ENCODE data around the gene ARL10. TPM values are rescaled to one million over a fixed set of nuclear protein-coding genes. Genes with fewer than 3 reads are reported as not detected.
A peak's percentile ranks its signal among the peaks of the same experiment; 100 is the strongest.

The ARL10 gene
- polyA plus RNA-seq, 4 donors = under 0.01 to 2.4 (median 0.97) TPM; not detected in 1

DNA sequence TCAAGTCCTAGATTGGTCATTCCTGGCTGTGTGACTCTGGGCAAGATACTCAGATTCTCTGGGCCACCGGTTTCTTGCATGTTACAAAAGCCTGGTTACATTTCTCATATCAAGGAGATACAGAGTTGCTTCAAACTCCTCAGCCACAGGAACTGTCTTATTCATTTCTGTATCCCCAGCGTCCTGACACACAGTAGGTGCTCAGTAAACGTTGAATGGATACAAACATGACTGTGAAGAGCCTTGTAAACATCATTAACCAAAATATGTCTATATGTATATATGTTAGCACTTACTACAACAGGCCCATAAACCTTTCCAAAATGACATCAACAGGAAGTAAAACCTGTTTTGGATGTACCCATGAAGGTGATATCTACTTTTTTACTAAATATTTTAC, 49.4 kb downstream of the ARL10 start:
- FAIRE-seq (no peak), DNase-seq (no peak)
- H3K27ac ChIP-seq (ENCODE audit: low read depth in 1 of 3, low read length in 2 of 3) = no peak overlapping the region
- H3K9me3 ChIP-seq (ENCODE audit: control insufficient read depth in 2 of 2, insufficient read depth in 1 of 2, low read depth in 1 of 2, low read length in 1 of 2) = peaks cover 0 to 3% of the 10 kb centered on the region in 2 donors
- peaks cover 0 to 42% (median 2%) of the 10 kb centered on the region in 3 donors for H3K36me3 ChIP-seq (ENCODE audit: control insufficient read depth in 3 of 3, insufficient read depth in 2 of 3, low read depth in 1 of 3, low read length in 3 of 3)
- 50 to 60% (median 55%) methylated on average over 3 of the region's 3 CpGs for WGBS, 3 donors
- H3K4me1 ChIP-seq (ENCODE audit: control insufficient read depth in 3 of 3, insufficient read depth in 2 of 3, low read depth in 1 of 3, low read length in 2 of 3) = peaks cover 7 to 20% (median 8%) of the 10 kb centered on the region in 3 donors
- H3K4me3 ChIP-seq (ENCODE audit: low read depth in 1 of 3, low read length in 3 of 3) = peak overlapping the region in 2 of 3 donors; percentile 72 to 91
- H3K27me3 ChIP-seq (ENCODE audit: control insufficient read depth in 3 of 3, insufficient read depth in 3 of 3, low read length in 3 of 3) = no peaks in the 10 kb centered on the region

DNA sequence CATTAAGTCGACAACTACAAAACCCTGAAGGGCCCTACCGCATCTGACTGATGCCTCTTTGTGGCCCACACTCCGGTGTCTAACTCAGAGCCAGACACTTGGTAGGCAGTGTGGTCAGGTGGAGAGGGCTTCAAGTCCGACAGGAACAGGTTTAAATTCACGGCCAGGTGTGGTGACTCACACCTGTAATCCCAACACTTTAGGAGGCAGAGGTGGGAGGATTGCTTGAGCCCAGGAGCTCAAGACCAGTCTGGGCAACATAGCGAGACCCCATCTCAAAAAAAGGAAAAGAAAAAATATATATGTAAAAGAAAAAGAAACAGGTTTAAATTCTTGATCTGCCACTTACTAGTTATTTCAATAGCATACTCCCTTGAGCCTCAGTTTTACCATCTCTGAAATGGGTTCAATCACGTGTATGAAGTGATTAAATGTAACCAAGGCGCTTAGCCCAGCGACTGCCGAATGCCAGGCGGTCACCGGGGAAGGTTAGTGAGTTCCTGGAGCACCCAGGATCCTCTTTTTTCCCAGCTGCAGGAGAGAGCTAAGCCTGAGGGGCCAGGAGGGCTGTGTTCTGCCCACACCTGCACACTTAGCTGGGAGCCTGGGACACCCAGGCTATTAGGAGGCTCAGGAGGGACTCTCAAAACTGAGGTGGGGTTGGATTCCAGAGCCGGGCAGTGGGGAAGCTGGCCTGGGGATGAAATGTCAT, 50.1 kb downstream of the ARL10 start:
- Histone ChIP-seq H3K27me3 (ENCODE audit: control insufficient read depth in 3 of 3, insufficient read depth in 3 of 3, low read length in 3 of 3) (no peaks in the 10 kb centered on the region), H3K27ac (ENCODE audit: low read depth in 1 of 3, low read length in 2 of 3) (peak overlapping the region; percentile 84 to 93 (median 92)), H3K4me3 (ENCODE audit: low read depth in 1 of 3, low read length in 3 of 3) (peak overlapping the region; percentile 72 to 91 (median 76)), H3K36me3 (ENCODE audit: control insufficient read depth in 3 of 3, insufficient read depth in 2 of 3, low read depth in 1 of 3, low read length in 3 of 3) (peaks cover 0 to 38% (median 0%) of the 10 kb centered on the region in 3 donors), H3K4me1 (ENCODE audit: control insufficient read depth in 3 of 3, insufficient read depth in 2 of 3, low read depth in 1 of 3, low read length in 2 of 3) (peaks cover 7 to 20% (median 8%) of the 10 kb centered on the region in 3 donors), H3K9me3 (ENCODE audit: control insufficient read depth in 2 of 2, insufficient read depth in 1 of 2, low read depth in 1 of 2, low read length in 1 of 2) (peaks cover 0 to 7% of the 10 kb centered on the region in 2 donors)
- DNase-seq (peak in 1 of 2 donors; percentile 48), FAIRE-seq (no peak)
- WGBS, 3 donors = 37 to 65% (median 46%) methylated on average over 13 of the region's 13 CpGs

DNA sequence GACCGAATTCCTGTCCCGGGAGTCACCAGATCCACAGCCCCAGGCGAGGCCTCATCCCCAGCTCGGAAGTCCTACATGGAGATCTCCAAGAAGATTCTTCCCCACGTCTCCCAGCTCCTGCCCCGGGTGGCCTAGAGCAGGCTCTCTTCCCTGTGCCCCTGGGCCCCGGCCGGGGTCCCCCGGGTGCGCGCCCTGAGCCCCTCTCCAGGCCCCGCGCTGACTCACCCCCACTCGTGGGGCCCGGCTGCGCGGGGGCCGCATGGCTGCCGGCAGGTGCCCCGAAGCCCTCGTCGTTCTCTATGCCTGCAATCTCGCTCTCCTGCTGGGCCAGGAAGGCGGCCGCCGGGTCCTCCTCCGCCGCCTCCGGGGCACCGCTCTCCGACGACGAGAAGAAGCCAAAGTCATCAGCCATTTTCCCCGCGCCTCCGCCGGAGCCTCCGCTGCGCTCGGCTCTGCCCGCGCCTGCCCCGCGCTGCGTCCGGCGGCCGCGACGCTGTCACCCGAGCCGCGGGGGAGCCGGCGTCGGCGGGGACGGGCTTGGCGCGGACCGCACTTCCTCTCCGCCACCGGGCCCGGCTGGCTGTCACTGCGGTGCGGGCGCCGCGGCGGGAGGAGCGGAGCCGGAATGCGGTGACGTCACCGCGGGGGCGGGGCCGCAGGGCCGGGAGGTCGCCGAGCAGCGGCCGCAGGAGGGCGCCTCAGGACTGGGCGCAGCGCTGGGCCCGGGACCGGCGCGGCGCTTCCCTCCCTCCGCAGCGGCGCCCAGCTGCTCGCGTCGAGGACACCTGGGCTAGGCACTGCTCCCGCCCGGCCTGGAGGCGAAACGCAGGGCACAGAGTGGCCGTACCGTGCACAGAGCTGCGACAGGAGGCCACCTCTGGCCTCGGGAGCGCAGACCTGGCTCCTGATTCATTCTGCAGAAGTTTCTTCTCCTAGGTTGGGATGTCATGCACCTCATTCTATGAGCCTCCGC, 51.0 kb downstream of the ARL10 start, which contains the start of gene CLTB:
TSS of gene CLTB (minus strand) at position 588 of the 973 bp plus-strand sequence. CDS start at position 412, 176 bp downstream.
- FAIRE-seq (no peak), DNase-seq (peak; percentile 91 to 96)
- H3K27me3 ChIP-seq (ENCODE audit: control insufficient read depth in 3 of 3, insufficient read depth in 3 of 3, low read length in 3 of 3) = no peaks in the 10 kb centered on the region
- peaks cover 4 to 20% (median 8%) of the 10 kb centered on the region in 3 donors for H3K4me1 ChIP-seq (ENCODE audit: control insufficient read depth in 3 of 3, insufficient read depth in 2 of 3, low read depth in 1 of 3, low read length in 2 of 3)
- WGBS, 3 donors = 1 to 3% (median 1%) methylated on average over 40 to 107 of the region's 107 CpGs
- H3K9me3 ChIP-seq (ENCODE audit: control insufficient read depth in 2 of 2, insufficient read depth in 1 of 2, low read depth in 1 of 2, low read length in 1 of 2) = peaks cover 0 to 15% of the 10 kb centered on the region in 2 donors
- peak within 1 kb of the TSS; percentile 72 to 91 (median 76) for H3K4me3 ChIP-seq (ENCODE audit: low read depth in 1 of 3, low read length in 3 of 3)
- peaks cover 0 to 29% (median 0%) of the 10 kb centered on the region in 3 donors for H3K36me3 ChIP-seq (ENCODE audit: control insufficient read depth in 3 of 3, insufficient read depth in 2 of 3, low read depth in 1 of 3, low read length in 3 of 3)
- peak within 1 kb of the TSS; percentile 92 to 93 (median 92) for H3K27ac ChIP-seq (ENCODE audit: low read depth in 1 of 3, low read length in 2 of 3)

DNA sequence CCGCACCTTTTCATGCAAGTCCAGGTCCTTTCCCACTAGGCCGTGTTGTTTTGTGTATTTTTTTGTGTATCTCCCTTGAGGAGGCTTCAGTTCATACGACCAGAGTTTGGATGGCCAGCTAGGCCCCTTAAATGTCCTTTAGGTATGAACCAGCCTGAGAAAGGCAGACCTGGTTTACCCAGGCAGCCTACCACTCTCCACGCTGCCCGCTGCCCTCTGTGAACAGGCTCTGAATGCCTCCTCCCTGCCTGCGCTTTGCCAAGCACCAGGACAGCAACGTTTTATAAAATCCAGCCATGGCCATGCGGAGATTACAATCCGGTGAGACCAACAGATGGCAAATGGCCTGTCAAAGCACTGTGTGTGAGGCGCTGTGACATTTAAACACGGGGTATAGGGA, 51.7 kb downstream of the ARL10 start:
- H3K4me3 ChIP-seq (ENCODE audit: low read depth in 1 of 3, low read length in 3 of 3) = no peak overlapping the region
- peak overlapping the region; percentile 50 to 92 (median 79) for H3K27ac ChIP-seq (ENCODE audit: low read depth in 1 of 3, low read length in 2 of 3)
- H3K27me3 ChIP-seq (ENCODE audit: control insufficient read depth in 3 of 3, insufficient read depth in 3 of 3, low read length in 3 of 3) = no peaks in the 10 kb centered on the region
- DNase-seq = no peak
- H3K36me3 ChIP-seq (ENCODE audit: control insufficient read depth in 3 of 3, insufficient read depth in 2 of 3, low read depth in 1 of 3, low read length in 3 of 3) = peaks cover 0 to 25% (median 0%) of the 10 kb centered on the region in 3 donors
- H3K9me3 ChIP-seq (ENCODE audit: control insufficient read depth in 2 of 2, insufficient read depth in 1 of 2, low read depth in 1 of 2, low read length in 1 of 2) = peaks cover 0 to 21% of the 10 kb centered on the region in 2 donors
- peaks cover 3 to 20% (median 8%) of the 10 kb centered on the region in 3 donors for H3K4me1 ChIP-seq (ENCODE audit: control insufficient read depth in 3 of 3, insufficient read depth in 2 of 3, low read depth in 1 of 3, low read length in 2 of 3)
- WGBS, 3 donors = 80 to 88% (median 86%) methylated on average over 11 of the region's 11 CpGs
- FAIRE-seq = no peak

DNA sequence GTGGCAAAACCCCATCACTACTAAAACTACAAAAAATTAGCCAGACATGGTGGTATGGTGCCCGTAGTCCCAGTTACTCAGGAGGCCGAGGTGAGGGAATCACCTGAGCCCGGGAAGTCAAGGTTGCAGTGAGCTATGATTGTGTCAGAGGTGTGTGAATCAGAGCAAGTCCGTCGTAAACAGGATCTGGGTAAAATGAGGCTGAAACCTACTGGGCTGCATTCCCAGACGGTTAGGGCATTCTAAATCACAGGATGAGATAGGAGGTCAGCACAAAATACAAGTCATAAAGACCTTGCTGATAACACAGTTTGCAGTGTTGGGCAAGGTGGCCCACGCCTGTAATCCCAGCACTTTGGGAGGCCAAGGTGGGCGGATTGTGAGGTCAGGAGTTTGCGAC, 53.0 kb downstream of the ARL10 start:
- peaks cover 0 to 13% (median 0%) of the 10 kb centered on the region in 3 donors for H3K36me3 ChIP-seq (ENCODE audit: control insufficient read depth in 3 of 3, insufficient read depth in 2 of 3, low read depth in 1 of 3, low read length in 3 of 3)
- WGBS, 3 donors = 25 to 70% (median 32%) methylated on average over 9 of the region's 9 CpGs
- no peak for FAIRE-seq
- DNase-seq = peak; percentile 76 to 91
- H3K4me3 ChIP-seq (ENCODE audit: low read depth in 1 of 3, low read length in 3 of 3) = no peak overlapping the region
- H3K27ac ChIP-seq (ENCODE audit: low read depth in 1 of 3, low read length in 2 of 3) = peak overlapping the region in 1 of 3 donors; percentile 92
- H3K4me1 ChIP-seq (ENCODE audit: control insufficient read depth in 3 of 3, insufficient read depth in 2 of 3, low read depth in 1 of 3, low read length in 2 of 3) = peaks cover 3 to 20% (median 6%) of the 10 kb centered on the region in 3 donors
- peaks cover 0 to 22% of the 10 kb centered on the region in 2 donors for H3K9me3 ChIP-seq (ENCODE audit: control insufficient read depth in 2 of 2, insufficient read depth in 1 of 2, low read depth in 1 of 2, low read length in 1 of 2)
- H3K27me3 ChIP-seq (ENCODE audit: control insufficient read depth in 3 of 3, insufficient read depth in 3 of 3, low read length in 3 of 3) = no peaks in the 10 kb centered on the region

DNA sequence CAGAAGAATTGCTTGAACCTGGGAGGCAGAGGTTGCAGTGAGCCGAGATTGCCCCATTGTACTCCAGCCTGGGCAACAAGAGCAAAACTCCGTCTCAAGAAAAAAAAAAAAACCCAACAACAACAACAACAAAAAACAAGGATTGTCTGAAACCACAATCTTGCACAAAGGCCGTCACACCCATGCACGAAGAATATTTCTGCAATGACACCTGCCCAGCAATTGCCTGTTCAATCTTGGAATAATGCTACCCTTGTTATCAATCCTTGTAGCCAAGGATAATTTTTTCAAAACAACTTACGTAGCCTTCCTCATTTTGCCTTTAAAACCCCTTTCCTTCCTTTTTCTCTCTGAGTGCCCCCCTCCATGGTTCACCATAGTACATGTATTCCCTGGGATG, 54.8 kb downstream of the ARL10 start:
- Histone ChIP-seq H3K36me3 (ENCODE audit: control insufficient read depth in 3 of 3, insufficient read depth in 2 of 3, low read depth in 1 of 3, low read length in 3 of 3) (no peaks in the 10 kb centered on the region), H3K4me3 (ENCODE audit: low read depth in 1 of 3, low read length in 3 of 3) (no peak overlapping the region), H3K9me3 (ENCODE audit: control insufficient read depth in 2 of 2, insufficient read depth in 1 of 2, low read depth in 1 of 2, low read length in 1 of 2) (peaks cover 0 to 22% of the 10 kb centered on the region in 2 donors), H3K4me1 (ENCODE audit: control insufficient read depth in 3 of 3, insufficient read depth in 2 of 3, low read depth in 1 of 3, low read length in 2 of 3) (peaks cover 3 to 31% (median 4%) of the 10 kb centered on the region in 3 donors), H3K27me3 (ENCODE audit: control insufficient read depth in 3 of 3, insufficient read depth in 3 of 3, low read length in 3 of 3) (no peaks in the 10 kb centered on the region), H3K27ac (ENCODE audit: low read depth in 1 of 3, low read length in 2 of 3) (no peak overlapping the region)
- WGBS, 3 donors = 84 to 92% (median 87%) methylated on average over 5 of the region's 5 CpGs
- DNase-seq (no peak), FAIRE-seq (no peak)

DNA sequence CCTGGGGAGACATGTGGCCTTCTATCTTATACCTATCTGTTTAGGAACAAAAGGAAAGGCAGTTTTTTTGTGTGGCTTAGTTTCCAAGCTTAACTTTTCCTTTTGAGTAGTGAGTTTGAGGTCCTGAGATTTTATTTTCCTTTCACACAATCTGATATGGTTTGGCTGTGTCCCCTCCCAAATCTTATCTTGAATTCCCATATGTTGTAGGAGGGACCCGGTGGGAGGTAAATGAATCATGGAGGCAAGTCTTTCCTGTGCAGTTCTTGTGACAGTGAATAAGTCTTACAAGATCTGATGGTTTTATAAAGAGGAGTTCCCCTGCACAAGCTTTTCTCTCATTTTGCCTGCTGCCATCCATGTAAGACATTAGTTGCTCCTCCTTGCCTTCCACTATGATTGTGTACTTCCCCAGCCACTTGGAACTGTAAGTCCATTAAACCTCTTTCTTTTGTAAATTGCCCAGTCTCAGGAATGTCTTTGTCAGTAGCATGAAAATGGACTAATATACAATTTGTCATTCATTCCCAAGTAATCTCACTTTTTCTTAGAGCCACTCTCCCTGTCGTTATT, 55.8 kb downstream of the ARL10 start:
- Histone ChIP-seq H3K27me3 (ENCODE audit: control insufficient read depth in 3 of 3, insufficient read depth in 3 of 3, low read length in 3 of 3) (no peaks in the 10 kb centered on the region), H3K36me3 (ENCODE audit: control insufficient read depth in 3 of 3, insufficient read depth in 2 of 3, low read depth in 1 of 3, low read length in 3 of 3) (no peaks in the 10 kb centered on the region), H3K9me3 (ENCODE audit: control insufficient read depth in 2 of 2, insufficient read depth in 1 of 2, low read depth in 1 of 2, low read length in 1 of 2) (peaks cover 0 to 22% of the 10 kb centered on the region in 2 donors), H3K27ac (ENCODE audit: low read depth in 1 of 3, low read length in 2 of 3) (no peak overlapping the region), H3K4me3 (ENCODE audit: low read depth in 1 of 3, low read length in 3 of 3) (no peak overlapping the region), H3K4me1 (ENCODE audit: control insufficient read depth in 3 of 3, insufficient read depth in 2 of 3, low read depth in 1 of 3, low read length in 2 of 3) (peaks cover 3 to 35% (median 4%) of the 10 kb centered on the region in 3 donors)
- DNase-seq (no peak), FAIRE-seq (no peak)
- 59 to 73% (median 66%) methylated on average over 2 of the region's 2 CpGs for WGBS, 3 donors

DNA sequence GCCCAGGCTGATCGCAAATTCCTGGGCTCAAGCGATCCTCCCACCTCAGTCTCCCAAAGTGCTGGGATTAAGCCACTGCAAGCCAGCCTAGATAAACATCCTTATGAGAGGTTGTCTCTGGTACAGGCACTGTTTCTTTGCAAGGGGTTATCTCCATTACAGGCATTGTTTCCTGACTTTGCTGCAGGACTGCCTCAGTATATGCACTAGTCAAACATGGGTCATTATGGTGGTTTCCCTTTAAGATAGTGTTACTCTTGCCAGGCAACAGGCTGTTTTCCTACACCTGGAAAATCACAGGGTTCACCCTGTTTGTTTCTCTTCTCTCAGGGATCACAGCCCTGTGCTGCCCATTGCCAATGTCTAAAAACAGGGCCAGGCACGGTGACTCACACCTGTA, 58.9 kb downstream of the ARL10 start:
- peaks cover 0 to 28% (median 0%) of the 10 kb centered on the region in 3 donors for H3K4me1 ChIP-seq (ENCODE audit: control insufficient read depth in 3 of 3, insufficient read depth in 2 of 3, low read depth in 1 of 3, low read length in 2 of 3)
- H3K9me3 ChIP-seq (ENCODE audit: control insufficient read depth in 2 of 2, insufficient read depth in 1 of 2, low read depth in 1 of 2, low read length in 1 of 2) = peaks cover 0 to 22% of the 10 kb centered on the region in 2 donors
- H3K27me3 ChIP-seq (ENCODE audit: control insufficient read depth in 3 of 3, insufficient read depth in 3 of 3, low read length in 3 of 3) = no peaks in the 10 kb centered on the region
- no peaks in the 10 kb centered on the region for H3K36me3 ChIP-seq (ENCODE audit: control insufficient read depth in 3 of 3, insufficient read depth in 2 of 3, low read depth in 1 of 3, low read length in 3 of 3)
- FAIRE-seq (no peak), DNase-seq (no peak)
- 73 to 84% (median 81%) methylated on average over 3 of the region's 3 CpGs for WGBS, 3 donors
- H3K27ac ChIP-seq (ENCODE audit: low read depth in 1 of 3, low read length in 2 of 3) = peak overlapping the region in 2 of 3 donors; percentile 48 to 88
- no peak overlapping the region for H3K4me3 ChIP-seq (ENCODE audit: low read depth in 1 of 3, low read length in 3 of 3)

Measured in small intestine (tissue), 7 donors.